ENCODE measurements around the gene PEX5L. TPM values are rescaled to one million over a fixed set of nuclear protein-coding genes. Genes with fewer than 3 reads are reported as not detected.

The PEX5L gene
- total RNA-seq, 1 experiment from 2014 or later = not detected

DNA sequence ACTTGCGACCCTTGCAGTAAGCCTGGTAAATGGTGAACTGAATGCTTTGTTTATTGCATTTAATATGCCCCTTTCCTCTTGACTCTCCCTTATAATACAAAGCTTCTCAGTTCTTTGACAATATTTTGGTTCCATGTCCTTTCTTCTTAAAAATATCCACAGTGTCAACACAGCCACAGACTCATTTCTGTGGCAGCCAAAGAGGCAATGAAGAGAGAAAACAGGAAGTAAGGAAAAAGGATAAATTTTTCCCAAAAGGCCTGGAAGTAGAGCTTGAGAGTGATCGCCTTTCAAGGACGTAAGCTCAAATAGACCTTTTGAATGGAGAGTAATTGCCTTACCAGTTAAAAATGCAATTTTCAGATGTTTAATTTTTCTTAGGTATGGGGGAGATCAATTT, 59.4 kb downstream of the PEX5L start:
- intact Hi-C loops (cut with micrococcal nuclease) = no loop called here
- ATAC-seq = no peak
- H2AFZ ChIP-seq (ENCODE audit: low read depth, low read length, poor library complexity, severe bottlenecking) = no peak overlapping the region
- no peak overlapping the region for H3K4me3 ChIP-seq (replicated peaks in 1 of 2; ENCODE audit: low read depth in 1 of 2, low read length in 2 of 2)
- peaks cover 0 to 3% of the 10 kb centered on the region in 2 experiments; a peak in 1 of 4 replicates for H3K4me1 ChIP-seq (ENCODE audit: control insufficient read depth in 1 of 2, insufficient read depth in 2 of 2, low read length in 2 of 2)
- peaks cover 31% of the 10 kb centered on the region for H3K27me3 ChIP-seq (ENCODE audit: insufficient read depth, low read length)
- RAD21 ChIA-PET (ENCODE audit: low non-redundant PET in 1 of 2, low total read pairs in 2 of 2, uncharacterized antibody in 2 of 2, unreplicated experiment in 2 of 2) = no interaction called here
- no peak overlapping the region for H3K9ac ChIP-seq (ENCODE audit: low read length)
- no peaks in the 10 kb centered on the region for H3K9me3 ChIP-seq (ENCODE audit: control insufficient read depth in 1 of 2, insufficient read depth in 1 of 2, low read depth in 1 of 2, low read length in 2 of 2)
- no peaks in the 10 kb centered on the region for H4K20me1 ChIP-seq (ENCODE audit: insufficient read depth)
- no peak for DNase-seq (ENCODE audit: low read depth, low spot score)
- no peaks in the 10 kb centered on the region for H3K79me2 ChIP-seq (ENCODE audit: insufficient read depth, low read length)
- BruUV-seq (replicated peaks) = no TSS peak
- no peak overlapping the region for H3K4me2 ChIP-seq (ENCODE audit: low read length)
- CTCF ChIA-PET = no interaction called here
- POLR2A ChIA-PET = no interaction called here
- no peak for TF ChIP-seq POLR2A (IDR thresholded peaks at IDR 0.05; ENCODE audit: borderline replicate concordance, extremely low read depth, insufficient read depth, insufficient read length)
- TF ChIP-seq EZH2 (IDR thresholded peaks at IDR 0.05) = no peak
- no peak for TF ChIP-seq REST (IDR thresholded peaks at IDR 0.05; ENCODE audit: low read depth)
- TF ChIP-seq SRF (IDR thresholded peaks at IDR 0.05; ENCODE audit: low read depth) = no peak
- no peak for TF ChIP-seq ZFX (IDR thresholded peaks at IDR 0.05)
- TF ChIP-seq CTCF (IDR thresholded peaks at IDR 0.05 in 2 of 3, conservative IDR thresholded peaks at IDR 0.05 in 1 of 3; ENCODE audit: borderline replicate concordance in 1 of 3, insufficient read depth in 1 of 3, low read depth in 2 of 3, low read length in 2 of 3) = no peak
- TF ChIP-seq FOSL1 (IDR thresholded peaks at IDR 0.05; ENCODE audit: low read depth) = no peak
- no peak for TF ChIP-seq ZBTB33 (IDR thresholded peaks at IDR 0.05; ENCODE audit: extremely low read depth, insufficient replicate concordance, low read length)
- no peak for TF ChIP-seq EZH2phosphoT487 (IDR thresholded peaks at IDR 0.05; ENCODE audit: borderline replicate concordance)
- TF ChIP-seq CEBPB (IDR thresholded peaks at IDR 0.05; ENCODE audit: low read depth) = no peak
- TF ChIP-seq JUND (IDR thresholded peaks at IDR 0.05) = no peak
- no peak for TF ChIP-seq CBX3 (IDR thresholded peaks at IDR 0.05; ENCODE audit: low read depth)
- TF ChIP-seq EGR1 (IDR thresholded peaks at IDR 0.05; ENCODE audit: low read depth) = no peak
- TF ChIP-seq ELF1 (IDR thresholded peaks at IDR 0.05; ENCODE audit: borderline replicate concordance, low read depth) = no peak
- TF ChIP-seq RAD21 (IDR thresholded peaks at IDR 0.05; ENCODE audit: low read depth) = no peak
- TF ChIP-seq TCF7L2 (IDR thresholded peaks at IDR 0.05; ENCODE audit: borderline replicate concordance, extremely low read depth, insufficient read depth, insufficient read length) = no peak
- TF ChIP-seq ZNF274 (IDR thresholded peaks at IDR 0.05; ENCODE audit: low read depth, low read length) = no peak
- TF ChIP-seq SIN3A (IDR thresholded peaks at IDR 0.05; ENCODE audit: low read depth) = no peak
- no peak for TF ChIP-seq ATF3 (IDR thresholded peaks at IDR 0.05)
- H3K36me3 ChIP-seq (ENCODE audit: control insufficient read depth in 1 of 2, insufficient read depth in 2 of 2, low read length in 2 of 2) = no peaks in the 10 kb centered on the region
- no peaks in the 10 kb centered on the region for H3K9me2 ChIP-seq (ENCODE audit: insufficient read depth)
- H3K27ac ChIP-seq (ENCODE audit: low read depth, low read length) = no peak overlapping the region

Measured in HCT116 (cell line).